MM.1S (cell line): ENCODE results near the gene ZNF441.
"Not testable (repeated sequence)": the region's sequence is repeated elsewhere in the genome, so short reads cannot be mapped to it uniquely, and the experiment has no call there.

Source experiments
- CTCF ChIP-seq: fragments of 300-600 bp; sonication (generic); IDR thresholded peaks from 2 replicates; pipeline ENCODE4 v1.5.1; 2016; ENCODE audit warnings: antibody characterized with exemption, low read length, mixed read lengths
- EZH2 ChIP-seq: fragments of 300-600 bp; sonication (generic); optimal IDR thresholded peaks from 2 replicates; pipeline ENCODE3; 2017; ENCODE audit warnings: low read depth, mild to moderate bottlenecking, antibody characterized with exemption, low read length, mixed read lengths
- EZH2phosphoT487 ChIP-seq: fragments of 300-600 bp; sonication (generic); IDR thresholded peaks from 2 replicates; pipeline ENCODE4 v1.6.1; 2018; ENCODE audit warnings: antibody characterized with exemption, low read length

GRCh38 chr19:11771520-11771919, 4.7 kb downstream of the ZNF441 start:
- not testable (repeated sequence) for TF ChIP-seq EZH2phosphoT487, CTCF, EZH2
